Inferior parietal cortex (tissue), 1 donor: Measurements from ENCODE around the gene NEAT1.
A peak's percentile ranks its signal among the peaks of the same experiment; 100 is the strongest.
"Not testable (repeated sequence)": the region's sequence is repeated elsewhere in the genome, so short reads cannot be mapped to it uniquely, and the experiment has no call there.

Source experiments
- DNase-seq: peaks from one replicate; pipeline ENCODE4 v3.0.0-alpha.2; 2016; ENCODE audit errors: extremely low spot score

Gene NEAT1

GRCh38 chr11:65404638-65405339 lies 17.8 kb upstream of the NEAT1 start:
- DNase-seq, result no peak

- DNase-seq, result no peak
Observed at GRCh38 chr11:65410936-65411680, 11.5 kb upstream of the NEAT1 start.

GRCh38 chr11:65411681-65412070 lies 10.9 kb upstream of the NEAT1 start:
- DNase-seq, result no peak

GRCh38 chr11:65412271-65413076 lies 10.1 kb upstream of the NEAT1 start:
- no peak for DNase-seq

- DNase-seq, result not testable (repeated sequence)
Observed at GRCh38 chr11:65413077-65413664, 9.4 kb upstream of the NEAT1 start.

- no peak for DNase-seq
Observed at GRCh38 chr11:65414776-65415498, 7.7 kb upstream of the NEAT1 start.

- DNase-seq, result no peak
Observed at GRCh38 chr11:65415499-65416340, 6.9 kb upstream of the NEAT1 start.

- DNase-seq, result peak; percentile 93
Observed at GRCh38 chr11:65416341-65416824, 6.2 kb upstream of the NEAT1 start.

- no peak for DNase-seq
Observed at GRCh38 chr11:65416841-65417701, 5.5 kb upstream of the NEAT1 start.

GRCh38 chr11:65417702-65418430 lies 4.7 kb upstream of the NEAT1 start:
- no peak for DNase-seq

- no peak for DNase-seq
Observed at GRCh38 chr11:65418431-65418680, 4.2 kb upstream of the NEAT1 start.

- peak; percentile 88 for DNase-seq
Observed at GRCh38 chr11:65418681-65419459, 3.7 kb upstream of the NEAT1 start.

GRCh38 chr11:65419460-65419771 lies 3.2 kb upstream of the NEAT1 start:
- no peak for DNase-seq

GRCh38 chr11:65419772-65420481 lies 2.7 kb upstream of the NEAT1 start:
- peak; percentile 89 for DNase-seq

GRCh38 chr11:65420506-65420905 lies 2.1 kb upstream of the NEAT1 start:
- no peak for DNase-seq

- peak; percentile 85 for DNase-seq
Observed at GRCh38 chr11:65420979-65421793, 1.4 kb upstream of the NEAT1 start.
